ENCODE results near the gene EFR3B. TPM values are rescaled to one million over a fixed set of nuclear protein-coding genes. Genes with fewer than 3 reads are reported as not detected.
A peak's percentile ranks its signal among the peaks of the same experiment; 100 is the strongest.
"Not testable (repeated sequence)": the region's sequence is repeated elsewhere in the genome, so short reads cannot be mapped to it uniquely, and the experiment has no call there.

Gene EFR3B
- total RNA-seq, 1 donor from 2014 or later = 1.5 TPM

GRCh38 chr2:25129901-25130520 is 88.1 kb downstream of the EFR3B start:
- no peak for DNase-seq (ENCODE audit: extremely low spot score in 2 of 2)
- intact Hi-C loops (cut with DNase I) = loop anchor here (2.0 to 10.0 kb wide), 2 partner anchors 155 to 715 kb away; no protein-coding TSS in a partner anchor
- Histone ChIP-seq H3K27me3 (no peaks in the 10 kb centered on the region), H3K9me3 (no peaks in the 10 kb centered on the region), H3K36me3 (no peaks in the 10 kb centered on the region), H3K4me1 (peaks cover 10% of the 10 kb centered on the region), H3K27ac (no peak overlapping the region), H3K4me3 (no peak overlapping the region)
- no peak for TF ChIP-seq CTCF (IDR thresholded peaks at IDR 0.05)
- no peak for TF ChIP-seq POLR2A (IDR thresholded peaks at IDR 0.05)
- TF ChIP-seq POLR2AphosphoS5 (IDR thresholded peaks at IDR 0.05; ENCODE audit: insufficient read depth in 1 of 2, low read depth in 1 of 2) = no peak

GRCh38 chr2:25131253-25131566 is 89.3 kb downstream of the EFR3B start:
- no peak for DNase-seq (ENCODE audit: extremely low spot score in 2 of 2)
- H3K36me3 ChIP-seq = no peaks in the 10 kb centered on the region
- H3K27me3 ChIP-seq = no peaks in the 10 kb centered on the region
- TF ChIP-seq POLR2AphosphoS5 (IDR thresholded peaks at IDR 0.05; ENCODE audit: insufficient read depth in 1 of 2, low read depth in 1 of 2) (no peak), POLR2A (IDR thresholded peaks at IDR 0.05) (no peak), CTCF (IDR thresholded peaks at IDR 0.05) (no peak)
- no peak overlapping the region for H3K4me3 ChIP-seq
- intact Hi-C loops (cut with DNase I) = no loop called here
- H3K9me3 ChIP-seq = no peaks in the 10 kb centered on the region
- peaks cover 10% of the 10 kb centered on the region for H3K4me1 ChIP-seq
- no peak overlapping the region for H3K27ac ChIP-seq

- intact Hi-C loops (cut with DNase I) = no loop called here
- TF ChIP-seq CTCF (IDR thresholded peaks at IDR 0.05) = no peak
- TF ChIP-seq POLR2A (IDR thresholded peaks at IDR 0.05) = no peak
- no peak for TF ChIP-seq POLR2AphosphoS5 (IDR thresholded peaks at IDR 0.05; ENCODE audit: insufficient read depth in 1 of 2, low read depth in 1 of 2)
- Histone ChIP-seq H3K27me3 (no peaks in the 10 kb centered on the region), H3K27ac (no peak overlapping the region), H3K4me3 (peak overlapping the region; percentile 25 to 40), H3K9me3 (no peaks in the 10 kb centered on the region), H3K36me3 (no peaks in the 10 kb centered on the region), H3K4me1 (peaks cover 10% of the 10 kb centered on the region)
- DNase-seq (ENCODE audit: extremely low spot score in 2 of 2) = no peak
Observed at GRCh38 chr2:25131567-25132298, 89.9 kb downstream of the EFR3B start.

GRCh38 chr2:25132299-25132635 is 90.4 kb downstream of the EFR3B start:
- no peak for TF ChIP-seq POLR2A (IDR thresholded peaks at IDR 0.05)
- no peak for TF ChIP-seq CTCF (IDR thresholded peaks at IDR 0.05)
- no peak for TF ChIP-seq POLR2AphosphoS5 (IDR thresholded peaks at IDR 0.05; ENCODE audit: insufficient read depth in 1 of 2, low read depth in 1 of 2)
- H3K4me3 ChIP-seq = peak overlapping the region; percentile 25 to 40
- no peaks in the 10 kb centered on the region for H3K27me3 ChIP-seq
- H3K27ac ChIP-seq = no peak overlapping the region
- no peak for DNase-seq (ENCODE audit: extremely low spot score in 2 of 2)
- no peaks in the 10 kb centered on the region for H3K9me3 ChIP-seq
- H3K4me1 ChIP-seq = peaks cover 10% of the 10 kb centered on the region
- H3K36me3 ChIP-seq = no peaks in the 10 kb centered on the region
- intact Hi-C loops (cut with DNase I) = no loop called here

- intact Hi-C loops (cut with DNase I) = no loop called here
- no peaks in the 10 kb centered on the region for H3K36me3 ChIP-seq
- DNase-seq (ENCODE audit: extremely low spot score in 2 of 2) = no peak
- no peak overlapping the region for H3K27ac ChIP-seq
- no peak overlapping the region for H3K4me3 ChIP-seq
- TF ChIP-seq CTCF (IDR thresholded peaks at IDR 0.05) (no peak), POLR2A (IDR thresholded peaks at IDR 0.05) (no peak), POLR2AphosphoS5 (IDR thresholded peaks at IDR 0.05; ENCODE audit: insufficient read depth in 1 of 2, low read depth in 1 of 2) (no peak)
- H3K9me3 ChIP-seq = no peaks in the 10 kb centered on the region
- peaks cover 10% of the 10 kb centered on the region for H3K4me1 ChIP-seq
- no peaks in the 10 kb centered on the region for H3K27me3 ChIP-seq
Observed at GRCh38 chr2:25132693-25133092, 90.8 kb downstream of the EFR3B start.

- H3K9me3 ChIP-seq; H3K4me3 ChIP-seq; H3K36me3 ChIP-seq; H3K27ac ChIP-seq; intact Hi-C loops (cut with DNase I); H3K4me1 ChIP-seq; DNase-seq (ENCODE audit: extremely low spot score in 2 of 2); H3K27me3 ChIP-seq: not testable (repeated sequence)
Observed at GRCh38 chr2:25140535-25140934, 98.7 kb downstream of the EFR3B start.
